Measurements from ENCODE around the gene NBL1.
A peak's percentile ranks its signal among the peaks of the same experiment; 100 is the strongest.

NBL1 gene

GRCh38 chr1:19683351-19683750 is 39.2 kb downstream of the NBL1 start:
- H3K4me1 ChIP-seq (ENCODE audit: insufficient read depth, insufficient read length), result peaks cover 6% of the 10 kb centered on the region
- no peak overlapping the region for H3K9ac ChIP-seq (ENCODE audit: insufficient read length, low read depth)
- H3K9me3 ChIP-seq (ENCODE audit: insufficient read depth, low read length), result no peaks in the 10 kb centered on the region
- H3K4me3 ChIP-seq (ENCODE audit: insufficient read length, low read depth), result no peak overlapping the region
- no peak for TF ChIP-seq YY1 (IDR thresholded peaks at IDR 0.05; ENCODE audit: insufficient read depth, insufficient read length)
- TF ChIP-seq ZNF274 (IDR thresholded peaks at IDR 0.05; ENCODE audit: low read depth, low read length), result no peak
- TF ChIP-seq SUZ12 (IDR thresholded peaks at IDR 0.05; ENCODE audit: extremely low read depth, insufficient read depth, insufficient read length), result no peak
- peaks cover 19% of the 10 kb centered on the region for H3K27me3 ChIP-seq (ENCODE audit: insufficient read depth, insufficient read length)
- no peak for DNase-seq (ENCODE audit: low read depth, low spot score)
- H3K36me3 ChIP-seq (ENCODE audit: insufficient read depth, insufficient read length, low read length), result no peaks in the 10 kb centered on the region

GRCh38 chr1:19684677-19685076 is 40.6 kb downstream of the NBL1 start:
- Histone ChIP-seq H3K4me1 (ENCODE audit: insufficient read depth, insufficient read length) (peaks cover 8% of the 10 kb centered on the region), H3K9me3 (ENCODE audit: insufficient read depth, low read length) (peaks cover 3% of the 10 kb centered on the region; the same call in 1 of the 2 replicates), H3K4me3 (ENCODE audit: insufficient read length, low read depth) (no peak overlapping the region), H3K27me3 (ENCODE audit: insufficient read depth, insufficient read length) (peaks cover 30% of the 10 kb centered on the region), H3K36me3 (ENCODE audit: insufficient read depth, insufficient read length, low read length) (no peaks in the 10 kb centered on the region), H3K9ac (ENCODE audit: insufficient read length, low read depth) (no peak overlapping the region)
- DNase-seq (ENCODE audit: low read depth, low spot score), result no peak
- TF ChIP-seq ZNF274 (IDR thresholded peaks at IDR 0.05; ENCODE audit: low read depth, low read length) (no peak), SUZ12 (IDR thresholded peaks at IDR 0.05; ENCODE audit: extremely low read depth, insufficient read depth, insufficient read length) (no peak), YY1 (IDR thresholded peaks at IDR 0.05; ENCODE audit: insufficient read depth, insufficient read length) (no peak)

- Histone ChIP-seq H3K9ac (ENCODE audit: insufficient read length, low read depth) (no peak overlapping the region), H3K4me3 (ENCODE audit: insufficient read length, low read depth) (no peak overlapping the region), H3K9me3 (ENCODE audit: insufficient read depth, low read length) (peaks cover 5% of the 10 kb centered on the region; the same call in 1 of the 2 replicates), H3K36me3 (ENCODE audit: insufficient read depth, insufficient read length, low read length) (no peaks in the 10 kb centered on the region), H3K27me3 (ENCODE audit: insufficient read depth, insufficient read length) (peaks cover 40% of the 10 kb centered on the region), H3K4me1 (ENCODE audit: insufficient read depth, insufficient read length) (peaks cover 8% of the 10 kb centered on the region)
- DNase-seq (ENCODE audit: low read depth, low spot score), result no peak
- TF ChIP-seq ZNF274 (IDR thresholded peaks at IDR 0.05; ENCODE audit: low read depth, low read length) (no peak), YY1 (IDR thresholded peaks at IDR 0.05; ENCODE audit: insufficient read depth, insufficient read length) (no peak), SUZ12 (IDR thresholded peaks at IDR 0.05; ENCODE audit: extremely low read depth, insufficient read depth, insufficient read length) (no peak)
These were observed 41.9 kb downstream of the NBL1 start for GRCh38 chr1:19685994-19686393.

- Histone ChIP-seq H3K9me3 (ENCODE audit: insufficient read depth, low read length) (peaks cover 5% of the 10 kb centered on the region; the same call in 1 of the 2 replicates), H3K27me3 (ENCODE audit: insufficient read depth, insufficient read length) (peaks cover 40% of the 10 kb centered on the region), H3K36me3 (ENCODE audit: insufficient read depth, insufficient read length, low read length) (no peaks in the 10 kb centered on the region), H3K9ac (ENCODE audit: insufficient read length, low read depth) (no peak overlapping the region), H3K4me3 (ENCODE audit: insufficient read length, low read depth) (no peak overlapping the region), H3K4me1 (ENCODE audit: insufficient read depth, insufficient read length) (peaks cover 8% of the 10 kb centered on the region)
- TF ChIP-seq ZNF274 (IDR thresholded peaks at IDR 0.05; ENCODE audit: low read depth, low read length) (no peak), YY1 (IDR thresholded peaks at IDR 0.05; ENCODE audit: insufficient read depth, insufficient read length) (no peak), SUZ12 (IDR thresholded peaks at IDR 0.05; ENCODE audit: extremely low read depth, insufficient read depth, insufficient read length) (no peak)
- no peak for DNase-seq (ENCODE audit: low read depth, low spot score)
These were observed 43.3 kb downstream of the NBL1 start for GRCh38 chr1:19687414-19687813.

GRCh38 chr1:19688041-19688842 is 44.1 kb downstream of the NBL1 start:
- Histone ChIP-seq H3K4me1 (ENCODE audit: insufficient read depth, insufficient read length) (peaks cover 5% of the 10 kb centered on the region), H3K4me3 (ENCODE audit: insufficient read length, low read depth) (no peak overlapping the region), H3K27me3 (ENCODE audit: insufficient read depth, insufficient read length) (peaks cover 40% of the 10 kb centered on the region), H3K36me3 (ENCODE audit: insufficient read depth, insufficient read length, low read length) (no peaks in the 10 kb centered on the region), H3K9ac (ENCODE audit: insufficient read length, low read depth) (no peak overlapping the region), H3K9me3 (ENCODE audit: insufficient read depth, low read length) (peaks cover 5% of the 10 kb centered on the region; the same call in 1 of the 2 replicates)
- TF ChIP-seq SUZ12 (IDR thresholded peaks at IDR 0.05; ENCODE audit: extremely low read depth, insufficient read depth, insufficient read length), result no peak
- no peak for TF ChIP-seq ZNF274 (IDR thresholded peaks at IDR 0.05; ENCODE audit: low read depth, low read length)
- TF ChIP-seq YY1 (IDR thresholded peaks at IDR 0.05; ENCODE audit: insufficient read depth, insufficient read length), result no peak
- no peak for DNase-seq (ENCODE audit: low read depth, low spot score)

- peak; percentile 43 for DNase-seq (ENCODE audit: low read depth, low spot score)
- Histone ChIP-seq H3K36me3 (ENCODE audit: insufficient read depth, insufficient read length, low read length) (no peaks in the 10 kb centered on the region), H3K27me3 (ENCODE audit: insufficient read depth, insufficient read length) (peaks cover 40% of the 10 kb centered on the region), H3K9me3 (ENCODE audit: insufficient read depth, low read length) (peaks cover 5% of the 10 kb centered on the region; the same call in 1 of the 2 replicates), H3K4me1 (ENCODE audit: insufficient read depth, insufficient read length) (peaks cover 5% of the 10 kb centered on the region), H3K9ac (ENCODE audit: insufficient read length, low read depth) (no peak overlapping the region), H3K4me3 (ENCODE audit: insufficient read length, low read depth) (no peak overlapping the region)
- TF ChIP-seq SUZ12 (IDR thresholded peaks at IDR 0.05; ENCODE audit: extremely low read depth, insufficient read depth, insufficient read length) (no peak), YY1 (IDR thresholded peaks at IDR 0.05; ENCODE audit: insufficient read depth, insufficient read length) (no peak), ZNF274 (IDR thresholded peaks at IDR 0.05; ENCODE audit: low read depth, low read length) (no peak)
These were observed 45.1 kb downstream of the NBL1 start for GRCh38 chr1:19689085-19689757.

- Histone ChIP-seq H3K27me3 (ENCODE audit: insufficient read depth, insufficient read length) (peaks cover 41% of the 10 kb centered on the region), H3K4me1 (ENCODE audit: insufficient read depth, insufficient read length) (peaks cover 5% of the 10 kb centered on the region), H3K4me3 (ENCODE audit: insufficient read length, low read depth) (no peak overlapping the region), H3K9ac (ENCODE audit: insufficient read length, low read depth) (no peak overlapping the region), H3K9me3 (ENCODE audit: insufficient read depth, low read length) (peaks cover 5% of the 10 kb centered on the region; the same call in 1 of the 2 replicates), H3K36me3 (ENCODE audit: insufficient read depth, insufficient read length, low read length) (no peaks in the 10 kb centered on the region)
- no peak for DNase-seq (ENCODE audit: low read depth, low spot score)
- TF ChIP-seq SUZ12 (IDR thresholded peaks at IDR 0.05; ENCODE audit: extremely low read depth, insufficient read depth, insufficient read length) (no peak), YY1 (IDR thresholded peaks at IDR 0.05; ENCODE audit: insufficient read depth, insufficient read length) (no peak), ZNF274 (IDR thresholded peaks at IDR 0.05; ENCODE audit: low read depth, low read length) (no peak)
These were observed 45.7 kb downstream of the NBL1 start for GRCh38 chr1:19689856-19690255.

Data from NT2/D1 (cell line).